Pancreas (tissue), 10 donors: Measurements from ENCODE around the gene PYY. TPM values are rescaled to one million over a fixed set of nuclear protein-coding genes. Genes with fewer than 3 reads are reported as not detected.

Experiments used
- ATAC-seq, 4 donors: fragments of 200-7000 bp; cut with Tn5 transposase; one replicate each; pipeline versions ENCODE4 v1.8.0 to v1.9.1; 2020; ENCODE audit warnings: mild to moderate bottlenecking in 4 of 4, moderate library complexity in 4 of 4
- DNase-seq, 6 donors: peaks; one replicate each; pipeline ENCODE4 v3.0.0-alpha.2; 2020
- FAIRE-seq: peaks from 2 replicates; lab custom pipeline; 2012; peaks lifted over from hg19 to GRCh38; lab: Jason Lieb, UNC
- H3K27ac ChIP-seq, 4 donors: fragments of 200-600 bp; sonication (generic); 1 replicate in 3 of 4; 2 replicates in 1 of 4; pipeline versions ENCODE4 v1.5.0 to v1.8.0; 2020
- H3K27me3 ChIP-seq, 4 donors: fragments of 200-600 bp; one replicate each; pipeline ENCODE4 v1.8.0; 2021
- H3K36me3 ChIP-seq, 3 donors: fragments of 200-600 bp; sonication (generic) in 1 of 3; one replicate each; pipeline versions ENCODE4 v1.5.0 to v1.8.0; 2020 to 2021
- H3K4me1 ChIP-seq, 3 donors: fragments of 200-600 bp; one replicate each; pipeline ENCODE4 v1.8.0; 2021
- H3K4me3 ChIP-seq, 4 donors: fragments of 200-600 bp; sonication (generic) in 2 of 4; one replicate each; pipeline versions ENCODE4 v1.5.0 to v1.8.0; 2020 to 2021
- H3K9me3 ChIP-seq, 4 donors: fragments of 200-600 bp; one replicate each; pipeline ENCODE4 v1.8.0; 2021
- WGBS, 2 donors: extraction: QIAGEN DNeasy Blood & Tissue Kit; methylation state at CpG; one replicate each; pipeline ENCODE4 v1.1.7; 2013; 5-methylcytosine and 5-hydroxymethylcytosine counted together
- intact Hi-C, 3 donors: fragments of 100-400 bp; cut with DNase I; formaldehyde crosslinking; loops; one replicate each; pipeline versions ENCODE4 v1.11.1 to v1.14.2; 2022
- polyA plus RNA-seq, 2 donors: library from polyadenylated mRNA; stranded (reverse); fragments of 200-250 nt; gene quantifications; one replicate each; pipeline ENCODE4 v1.2.3, GENCODE V29; 2013
- total RNA-seq, 6 donors: library from RNA; stranded (reverse); fragmentation: NEBNext Ultra II Directional in 4 of 6; extraction: Animal tissue kit (Norgen Biotek cat#: 25700) in 4 of 6; gene quantifications; one replicate each; pipeline versions ENCODE4 v1.2.1 to v1.2.4, GENCODE V29; 2021 to 2023
- TF ChIP-seq, protein P1 (sequence below), 4 donors: fragments of 200-600 bp; sonication (generic) in 3 of 4; IDR thresholded peaks; one replicate each; pipeline versions ENCODE4 v1.5.0 to v1.8.0; 2021; ENCODE audit warnings: antibody characterized with exemption in 4 of 4
- donor health status: healthy with polysubstance abuse.
- donor health status: DM: no; HTN: no; CAD: no; lungs with moderate emphysema.
- donor health status: DM: no; HTN: no; CAD: no.
- donor health status: control.
- donor health status: control.
- donor health status: Bipolar disorder and iron deficiency.
- donor health status: DM: yes; HTN: yes; CAD: no.
- donor health status: DM: no; HTN: no; CAD: no.
- donor health status: DM: no; HTN: no; CAD: no.
- donor health status: DM: yes; HTN: yes; CAD: no.

PYY gene
- total and polyA plus RNA-seq, 8 donors, result 0.35 to 1.1 (median 0.57) TPM; not detected in 4

GRCh38 chr17:43915559-43915958 lies 38.2 kb downstream of the PYY start:
- H3K9me3 ChIP-seq, result no peaks in the 10 kb centered on the region
- H3K36me3 ChIP-seq, result no peaks in the 10 kb centered on the region
- DNase-seq (no peak), FAIRE-seq (no peak), ATAC-seq (no peak)
- TF ChIP-seq, protein P1, sequence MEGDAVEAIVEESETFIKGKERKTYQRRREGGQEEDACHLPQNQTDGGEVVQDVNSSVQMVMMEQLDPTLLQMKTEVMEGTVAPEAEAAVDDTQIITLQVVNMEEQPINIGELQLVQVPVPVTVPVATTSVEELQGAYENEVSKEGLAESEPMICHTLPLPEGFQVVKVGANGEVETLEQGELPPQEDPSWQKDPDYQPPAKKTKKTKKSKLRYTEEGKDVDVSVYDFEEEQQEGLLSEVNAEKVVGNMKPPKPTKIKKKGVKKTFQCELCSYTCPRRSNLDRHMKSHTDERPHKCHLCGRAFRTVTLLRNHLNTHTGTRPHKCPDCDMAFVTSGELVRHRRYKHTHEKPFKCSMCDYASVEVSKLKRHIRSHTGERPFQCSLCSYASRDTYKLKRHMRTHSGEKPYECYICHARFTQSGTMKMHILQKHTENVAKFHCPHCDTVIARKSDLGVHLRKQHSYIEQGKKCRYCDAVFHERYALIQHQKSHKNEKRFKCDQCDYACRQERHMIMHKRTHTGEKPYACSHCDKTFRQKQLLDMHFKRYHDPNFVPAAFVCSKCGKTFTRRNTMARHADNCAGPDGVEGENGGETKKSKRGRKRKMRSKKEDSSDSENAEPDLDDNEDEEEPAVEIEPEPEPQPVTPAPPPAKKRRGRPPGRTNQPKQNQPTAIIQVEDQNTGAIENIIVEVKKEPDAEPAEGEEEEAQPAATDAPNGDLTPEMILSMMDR (IDR thresholded peaks at IDR 0.05), result no peak
- no peaks in the 10 kb centered on the region for H3K27me3 ChIP-seq
- H3K4me1 ChIP-seq, result no peaks in the 10 kb centered on the region
- intact Hi-C loops, result no loop called here
- no peak overlapping the region for H3K4me3 ChIP-seq
- H3K27ac ChIP-seq, result no peak overlapping the region
- 84 to 86% methylated on average over 3 of the region's 3 CpGs for WGBS, 2 donors

GRCh38 chr17:43914451-43914850 lies 39.3 kb downstream of the PYY start:
- Histone ChIP-seq H3K27ac (no peak overlapping the region), H3K36me3 (no peaks in the 10 kb centered on the region), H3K9me3 (no peaks in the 10 kb centered on the region), H3K4me1 (no peaks in the 10 kb centered on the region), H3K4me3 (no peak overlapping the region), H3K27me3 (no peaks in the 10 kb centered on the region)
- DNase-seq (no peak), ATAC-seq (no peak), FAIRE-seq (no peak)
- WGBS, 2 donors, result 58 to 63% methylated on average over 2 of the region's 2 CpGs
- intact Hi-C loops, result no loop called here
- TF ChIP-seq, protein P1 (IDR thresholded peaks at IDR 0.05), result no peak

- Histone ChIP-seq H3K4me1 (no peaks in the 10 kb centered on the region), H3K4me3 (no peak overlapping the region), H3K9me3 (no peaks in the 10 kb centered on the region), H3K27ac (no peak overlapping the region), H3K27me3 (no peaks in the 10 kb centered on the region), H3K36me3 (no peaks in the 10 kb centered on the region)
- FAIRE-seq, result no peak
- WGBS, 2 donors, result 85% methylated on average over 6 of the region's 6 CpGs
- TF ChIP-seq, protein P1 (IDR thresholded peaks at IDR 0.05), result no peak
- DNase-seq, result no peak
- intact Hi-C loops, result no loop called here
- ATAC-seq, result no peak
These were observed 40.2 kb downstream of the PYY start for GRCh38 chr17:43913584-43913983.

DNA sequence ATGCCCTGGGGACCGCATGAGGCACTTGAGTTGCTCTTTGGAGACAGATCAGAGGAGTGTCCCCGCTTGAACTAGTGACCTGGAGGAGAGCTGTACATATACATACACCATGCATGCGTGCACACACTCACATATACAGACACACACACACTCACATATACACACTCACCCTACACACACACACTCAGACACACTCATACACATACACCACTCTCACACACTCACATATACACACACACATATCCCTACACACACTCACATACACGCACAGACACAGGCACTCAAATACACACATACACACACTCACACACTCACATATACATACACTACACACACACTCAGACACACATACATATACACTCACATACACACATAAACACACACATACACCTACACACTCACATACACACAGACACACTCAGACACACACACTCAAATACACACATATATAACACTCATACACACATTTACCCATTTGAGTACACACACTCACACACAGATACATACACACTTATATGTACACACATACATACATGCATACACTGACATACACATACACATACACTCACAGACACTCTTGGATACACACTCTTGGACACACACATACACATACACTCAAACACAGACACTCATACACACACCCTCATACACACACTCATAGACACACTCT lies 41.0 kb downstream of the PYY start:
- no peaks in the 10 kb centered on the region for H3K4me1 ChIP-seq
- H3K9me3 ChIP-seq, result no peaks in the 10 kb centered on the region
- ATAC-seq, result no peak
- WGBS, 2 donors, result 72 to 79% methylated on average over 4 of the region's 4 CpGs
- DNase-seq, result no peak
- H3K36me3 ChIP-seq, result no peaks in the 10 kb centered on the region
- TF ChIP-seq, protein P1 (IDR thresholded peaks at IDR 0.05), result no peak
- no peak for FAIRE-seq
- H3K27me3 ChIP-seq, result no peaks in the 10 kb centered on the region
- intact Hi-C loops, result no loop called here
- no peak overlapping the region for H3K27ac ChIP-seq
- no peak overlapping the region for H3K4me3 ChIP-seq

DNA sequence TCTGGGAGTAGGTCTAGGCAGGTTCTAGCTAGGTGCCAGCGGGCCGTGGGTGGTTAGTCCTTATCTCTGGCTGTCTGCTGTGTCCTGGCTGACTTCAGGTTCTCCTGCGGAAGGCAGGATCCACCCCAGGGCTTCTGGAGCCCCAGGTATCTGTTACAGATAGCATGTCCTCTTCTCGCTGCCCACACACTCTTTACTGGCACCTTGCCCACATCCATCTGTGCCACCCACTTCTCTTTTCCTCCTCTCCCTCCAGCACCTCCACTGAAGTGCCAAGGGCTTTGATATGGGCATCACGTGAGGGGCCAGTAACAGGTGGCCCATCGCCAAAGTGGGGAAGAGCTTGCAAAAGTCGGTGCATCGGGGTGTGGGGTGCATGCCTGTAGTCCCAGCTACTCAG lies 41.8 kb downstream of the PYY start:
- Histone ChIP-seq H3K9me3 (no peaks in the 10 kb centered on the region), H3K27me3 (no peaks in the 10 kb centered on the region), H3K4me1 (no peaks in the 10 kb centered on the region), H3K27ac (no peak overlapping the region), H3K4me3 (no peak overlapping the region), H3K36me3 (no peaks in the 10 kb centered on the region)
- no peak for FAIRE-seq
- 18 to 20% methylated on average over 8 of the region's 8 CpGs for WGBS, 2 donors
- no peak for ATAC-seq
- TF ChIP-seq, protein P1 (IDR thresholded peaks at IDR 0.05), result no peak
- intact Hi-C loops, result no loop called here
- DNase-seq, result no peak
